IPS DF 4.7 (cell line): Measurements from ENCODE around the gene RPL10A.

Experiments
- DNase-seq: peaks from one replicate; pipeline ENCODE4 v3.0.0-alpha.2; 2013; ENCODE audit warnings: low spot score; ENCODE audit errors: extremely low read depth

The RPL10A gene

DNA sequence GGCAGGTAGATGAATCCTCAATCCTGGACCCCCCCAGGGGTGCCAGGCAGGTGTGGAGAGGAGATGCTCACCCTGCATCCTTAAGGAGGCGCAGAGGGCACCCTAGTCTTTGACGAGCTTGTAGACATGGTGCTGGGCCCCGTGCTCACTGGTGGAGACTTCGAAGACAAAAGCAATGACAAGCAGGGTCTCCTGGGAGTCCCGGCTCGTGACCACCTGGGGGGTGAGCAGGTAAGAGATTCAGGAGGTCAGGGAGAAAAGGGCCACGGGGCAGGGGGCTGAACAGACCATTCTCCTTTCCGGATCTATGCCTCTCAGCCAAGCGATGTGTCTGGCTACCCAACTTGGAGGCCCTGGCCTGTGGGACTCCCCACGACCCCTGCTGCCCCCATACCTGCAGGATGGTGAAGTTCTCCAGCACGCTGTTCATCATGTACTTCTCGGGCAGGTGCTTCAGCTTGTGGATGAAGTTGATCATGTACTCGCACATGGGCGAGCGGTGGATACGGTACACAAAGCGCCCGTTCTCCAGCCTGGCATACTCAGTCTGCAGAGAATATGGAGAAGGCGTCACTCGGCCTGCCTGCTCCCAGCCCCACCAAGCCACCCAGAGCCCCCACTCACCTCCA, 6.9 kb downstream of the RPL10A start:
- DNase-seq, result no peak

DNA sequence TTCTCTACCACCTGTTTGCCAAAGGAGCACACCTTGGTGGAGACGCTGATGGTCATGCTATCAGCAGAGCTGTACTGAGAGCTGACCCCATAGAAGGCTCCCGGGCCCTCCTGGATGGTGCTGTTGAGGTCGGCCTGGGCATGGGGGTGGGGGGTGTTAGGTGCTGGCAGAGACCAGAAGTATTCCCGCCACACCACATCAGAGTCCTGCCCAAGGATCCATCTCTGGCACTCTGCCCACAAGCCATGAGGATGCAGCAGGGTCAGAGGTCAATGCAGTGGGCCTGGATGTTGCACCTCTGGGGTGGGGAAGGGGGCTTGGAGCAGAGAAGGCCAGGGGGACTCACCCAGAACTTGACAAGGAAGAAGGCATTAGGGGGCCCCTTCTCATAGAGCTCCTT, 7.4 kb downstream of the RPL10A start:
- no peak for DNase-seq

DNA sequence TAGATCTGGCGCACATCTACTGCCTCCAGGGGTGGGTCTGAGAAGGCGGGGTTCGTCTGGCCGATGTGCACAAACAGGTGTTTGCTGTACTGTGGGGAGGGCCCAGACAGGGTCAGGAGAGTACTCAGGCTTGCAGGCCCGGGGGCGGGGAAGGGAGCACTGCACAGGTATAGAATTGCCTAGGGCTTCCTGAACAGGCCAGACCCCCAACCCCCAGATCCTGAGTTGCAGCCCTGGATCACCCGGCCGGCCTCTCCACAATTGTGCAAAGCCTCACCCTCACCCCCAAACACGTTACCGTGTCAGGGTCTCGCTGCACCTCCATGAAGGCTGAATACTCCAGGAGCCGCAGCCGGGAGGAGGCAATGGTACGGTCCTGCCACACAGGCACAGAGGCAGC, 7.8 kb downstream of the RPL10A start:
- DNase-seq, result no peak

DNA sequence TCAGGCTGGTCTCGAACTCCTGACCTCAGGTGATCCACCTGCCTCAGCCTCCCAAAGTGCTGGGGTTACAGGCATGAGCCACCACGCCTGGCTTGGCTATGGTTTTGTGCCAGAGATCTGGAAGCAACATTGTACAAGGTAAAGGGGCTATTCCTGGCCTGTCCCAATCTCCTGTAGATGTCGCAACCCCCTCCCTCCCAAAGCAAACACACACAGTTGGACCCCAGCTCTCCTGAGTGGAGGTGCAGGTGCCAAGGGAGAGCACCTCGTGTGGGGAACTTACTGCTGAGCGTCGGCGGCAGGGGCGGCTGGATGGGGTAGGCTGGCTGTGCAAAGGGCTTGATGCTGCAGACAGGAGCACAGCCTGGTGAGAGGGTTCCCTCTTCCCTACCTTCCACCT, 8.8 kb downstream of the RPL10A start:
- DNase-seq, result no peak

DNA sequence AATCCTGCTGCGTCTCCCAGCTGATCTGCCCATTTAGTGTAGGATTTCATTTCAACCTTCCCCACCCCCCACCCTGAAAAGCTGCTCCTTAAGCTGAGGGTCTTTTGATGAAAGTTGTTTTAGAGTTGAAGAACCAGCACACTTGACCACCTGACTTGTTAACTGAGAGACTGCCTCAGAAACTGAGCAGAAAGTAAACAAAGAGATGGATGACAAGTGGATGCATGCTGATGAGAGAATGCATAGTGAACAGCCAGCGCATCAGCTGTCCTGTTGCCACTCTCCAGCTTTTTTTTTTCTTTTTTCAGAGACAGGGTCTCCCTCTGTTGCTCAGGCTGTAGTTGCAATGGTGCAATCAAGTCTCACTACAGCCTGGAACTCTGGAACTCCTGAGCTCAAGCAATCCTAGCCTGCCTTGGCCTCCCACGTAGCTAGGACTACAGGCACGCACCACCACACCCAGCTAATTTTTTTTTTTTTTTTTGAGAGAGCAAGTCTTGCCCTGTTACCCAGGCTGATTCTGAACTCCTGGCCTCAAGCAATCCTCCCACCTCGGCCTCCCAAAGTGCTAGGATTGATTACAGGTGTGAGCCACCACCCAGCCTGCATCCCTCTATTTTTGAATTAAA, 9.5 kb downstream of the RPL10A start:
- no peak for DNase-seq

DNA sequence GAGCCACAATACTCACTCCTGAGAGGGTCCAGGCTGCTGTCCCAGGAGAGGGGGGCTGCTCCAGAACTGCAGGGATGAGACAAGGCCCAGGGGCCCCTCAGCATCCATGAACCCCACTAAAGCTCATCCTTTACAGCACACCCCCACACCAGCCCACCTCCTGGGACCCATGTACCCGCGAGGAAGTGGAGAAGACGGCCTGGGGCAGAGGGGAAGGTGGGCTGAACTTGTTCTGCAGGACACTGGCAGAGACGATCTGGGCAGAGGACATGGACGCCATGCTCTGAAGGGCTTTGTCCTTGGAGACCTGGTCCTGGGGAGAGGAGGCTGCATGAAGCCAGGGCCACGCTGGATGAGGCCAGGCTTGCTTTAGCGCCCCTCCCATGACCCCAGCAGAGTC, 10.1 kb downstream of the RPL10A start:
- DNase-seq, result no peak

DNA sequence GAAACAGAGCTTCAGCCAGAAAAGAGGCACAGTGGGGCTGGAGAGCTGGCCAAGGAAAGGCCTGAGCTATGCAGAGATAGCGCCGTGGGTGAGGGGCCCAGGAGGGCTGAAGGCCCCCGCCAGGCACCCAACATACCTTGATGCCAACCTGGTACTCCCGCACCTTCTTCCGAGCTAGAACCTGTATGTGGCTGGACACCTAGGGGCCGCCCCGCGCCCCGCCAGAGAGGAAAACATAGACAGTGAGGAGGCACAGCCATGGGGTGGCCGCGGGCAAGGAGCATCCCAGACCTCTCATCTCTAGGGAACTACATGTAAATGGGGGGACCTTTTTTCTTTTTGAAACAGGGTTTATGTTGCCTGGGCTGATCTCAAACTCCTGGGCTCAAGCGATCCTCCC, 12.0 kb downstream of the RPL10A start:
- DNase-seq, result no peak

DNA sequence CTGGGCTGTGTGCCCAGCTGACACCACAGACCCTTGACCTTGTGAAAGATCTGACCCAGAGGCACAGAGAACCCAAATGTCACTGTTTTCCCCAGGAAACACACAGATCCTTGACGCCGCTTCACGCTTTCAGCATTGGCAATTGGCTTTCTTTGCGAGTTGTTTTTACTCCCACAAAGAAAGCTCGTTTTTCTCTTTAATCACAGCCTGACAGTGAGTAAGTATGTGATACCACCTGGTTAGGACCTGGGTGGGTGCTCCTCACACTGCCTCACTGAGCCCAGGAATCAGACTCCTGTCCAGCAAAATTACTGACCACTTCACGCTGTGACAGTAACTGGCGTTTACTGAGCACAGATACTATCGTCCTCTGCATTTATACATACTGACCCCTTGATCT, 13.0 kb downstream of the RPL10A start:
- no peak for DNase-seq

DNA sequence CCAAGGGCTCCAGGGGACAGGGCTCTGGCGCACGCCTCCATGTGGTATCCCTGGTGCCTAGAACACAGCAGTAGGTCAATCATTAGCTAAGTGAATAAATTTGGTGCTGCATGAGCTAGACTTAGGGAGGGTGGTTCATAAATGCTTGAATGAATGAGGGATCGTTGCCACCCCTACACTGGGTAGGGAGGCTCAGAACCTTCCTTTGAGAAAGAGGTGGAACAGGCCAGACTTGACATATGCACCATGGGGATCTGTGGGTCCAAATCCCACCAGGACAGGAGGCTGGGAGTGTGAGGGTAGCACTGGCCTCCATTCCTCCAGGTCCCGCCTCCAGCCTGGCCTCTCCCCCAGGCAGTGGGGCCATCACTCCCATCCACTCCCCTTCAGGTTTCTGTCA, 14.9 kb downstream of the RPL10A start:
- no peak for DNase-seq

DNA sequence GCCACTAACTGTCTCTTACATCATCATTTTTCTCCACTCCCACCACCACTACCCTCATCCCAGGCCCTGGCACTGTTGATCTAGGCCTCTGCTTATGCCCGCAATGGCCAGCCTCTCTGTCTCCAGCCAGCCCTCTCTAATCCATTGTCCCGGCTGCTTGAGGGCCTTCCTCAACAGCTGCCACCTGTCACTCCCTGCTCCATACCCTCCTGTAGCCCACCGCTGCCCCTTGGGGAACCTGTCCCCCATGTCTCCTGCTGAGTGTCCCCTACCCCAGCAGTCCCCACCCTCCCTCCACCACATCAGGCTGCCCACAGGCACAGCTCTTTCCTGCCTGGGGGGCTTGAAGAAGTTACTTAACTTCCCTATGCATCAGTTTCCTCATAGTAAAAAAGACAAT, 15.3 kb downstream of the RPL10A start:
- no peak for DNase-seq

DNA sequence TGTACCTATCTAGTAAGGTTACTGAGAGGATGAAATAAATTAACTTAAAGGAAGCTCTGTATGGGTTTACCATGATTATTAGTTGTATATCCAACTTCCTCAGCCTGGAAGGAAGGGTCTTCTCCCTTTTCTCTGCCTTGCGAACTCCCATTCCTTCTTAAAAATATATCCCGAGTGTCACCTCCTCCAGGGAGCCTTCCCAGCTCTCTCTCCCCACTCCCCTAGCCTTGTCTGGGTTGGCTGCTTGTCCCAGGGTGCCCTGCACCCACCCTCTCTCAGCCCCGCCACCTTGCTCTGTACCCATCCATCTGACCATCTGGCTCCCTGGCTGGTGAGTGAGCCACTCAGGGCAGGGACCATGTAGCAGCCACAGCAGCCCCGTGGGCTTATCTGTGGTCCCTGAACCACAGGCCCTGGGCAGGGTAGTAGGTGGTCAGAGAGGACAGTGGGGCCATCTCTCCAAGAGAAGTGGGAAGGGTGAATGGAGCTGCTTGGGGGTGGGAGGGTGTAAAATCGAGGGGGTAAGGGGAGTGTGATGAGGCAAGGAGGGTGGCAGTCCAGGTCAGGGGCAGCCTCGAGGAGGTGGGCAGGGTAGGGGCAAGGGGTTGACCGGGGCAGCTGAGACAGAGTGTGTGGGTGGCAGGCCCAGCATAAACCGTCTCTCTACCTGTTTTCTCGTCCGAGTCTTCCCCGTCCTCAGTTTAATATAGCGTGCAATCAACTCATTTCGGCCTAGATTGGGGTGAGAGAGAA, 15.9 kb downstream of the RPL10A start:
- DNase-seq, result no peak

DNA sequence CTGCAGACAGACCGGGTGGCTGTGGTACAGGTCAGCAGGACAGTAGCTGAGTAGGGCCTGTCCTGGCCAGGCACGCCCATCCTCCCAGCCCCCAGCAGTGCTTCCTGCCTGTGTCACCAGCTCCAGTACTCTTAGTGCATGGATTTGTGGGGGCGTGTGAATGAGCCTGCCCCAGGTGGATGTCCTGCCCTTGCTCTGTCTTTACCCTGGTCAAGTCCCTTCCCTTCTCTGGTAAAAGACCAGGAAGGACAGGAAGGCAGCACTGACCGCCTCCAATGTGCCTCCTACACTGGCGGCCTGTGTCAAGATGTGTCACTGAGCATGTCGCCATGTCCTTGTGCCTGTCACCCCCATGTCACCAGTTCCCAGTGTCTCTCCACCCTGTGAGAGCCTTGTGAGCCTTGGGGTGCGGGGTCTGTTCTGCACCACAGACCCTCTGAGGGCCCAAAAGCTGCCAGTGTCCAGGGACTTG, 16.8 kb downstream of the RPL10A start:
- DNase-seq, result no peak

DNA sequence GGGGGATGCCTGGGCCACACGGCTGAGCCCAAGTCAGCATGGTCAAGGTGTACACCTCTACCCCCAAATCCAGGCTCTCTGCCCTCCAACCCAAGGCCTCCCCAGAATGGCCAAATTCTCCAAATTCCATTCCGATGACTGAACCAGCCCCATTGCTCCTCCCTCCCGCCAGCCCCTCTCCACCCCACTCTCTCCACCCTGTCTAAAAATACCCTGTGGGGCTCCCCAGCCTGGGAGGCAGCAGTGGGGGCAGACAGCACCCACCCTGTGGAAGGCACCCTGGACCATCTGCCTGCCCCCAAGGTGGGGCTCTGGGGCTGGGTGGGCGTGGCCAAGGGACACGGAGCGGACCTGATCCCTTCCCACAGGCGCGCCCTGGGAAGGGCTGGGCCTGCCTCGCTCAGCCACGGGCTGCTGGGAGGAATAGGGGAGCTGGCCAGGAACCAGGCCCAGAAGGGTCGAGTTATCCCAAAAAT, 17.2 kb downstream of the RPL10A start:
- no peak for DNase-seq

DNA sequence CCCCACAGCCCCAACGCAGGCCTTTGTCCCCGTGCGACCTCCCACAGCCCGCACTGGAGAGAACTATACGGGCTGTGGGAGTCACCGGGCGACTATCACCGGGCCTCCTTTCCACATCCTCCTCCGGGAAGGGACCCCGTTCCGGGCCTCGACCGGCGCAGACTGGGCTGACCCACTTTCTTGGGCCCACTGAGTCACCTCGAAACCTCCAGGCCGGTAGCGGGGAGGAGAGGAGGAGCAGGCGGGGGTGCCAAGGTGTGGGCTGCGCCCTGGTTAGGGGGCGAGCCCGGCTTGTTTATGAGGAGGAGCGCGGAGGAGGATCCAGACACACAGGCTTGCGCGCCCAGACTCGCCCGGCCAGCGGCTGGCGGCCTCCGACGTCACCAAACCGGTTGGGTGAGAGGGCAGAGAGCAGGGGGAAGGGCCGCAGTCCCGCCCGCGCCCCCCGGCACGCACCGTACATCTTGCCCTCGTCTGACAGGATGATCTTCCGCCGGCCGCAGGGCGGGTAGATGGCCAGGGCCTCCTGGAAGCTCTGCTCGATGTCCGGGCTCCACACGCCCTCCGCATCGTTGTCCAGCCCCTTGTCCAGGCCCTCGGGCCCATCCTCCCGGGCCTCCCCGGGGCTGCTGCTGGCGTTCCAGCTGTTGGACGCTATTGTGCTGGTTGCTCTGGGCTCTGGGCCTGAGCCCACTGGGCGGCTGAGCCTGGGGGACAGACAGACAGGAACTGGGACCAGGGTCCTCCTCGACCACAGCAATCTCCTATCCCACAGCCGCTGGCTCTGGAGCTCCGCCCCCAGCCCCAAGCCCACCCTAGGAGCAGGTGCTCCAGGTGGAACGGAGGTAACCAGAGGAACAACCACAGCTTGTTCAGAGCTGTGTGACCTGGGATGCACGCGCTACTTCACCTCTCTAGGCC, 18.1 kb downstream of the RPL10A start:
- DNase-seq, result no peak

DNA sequence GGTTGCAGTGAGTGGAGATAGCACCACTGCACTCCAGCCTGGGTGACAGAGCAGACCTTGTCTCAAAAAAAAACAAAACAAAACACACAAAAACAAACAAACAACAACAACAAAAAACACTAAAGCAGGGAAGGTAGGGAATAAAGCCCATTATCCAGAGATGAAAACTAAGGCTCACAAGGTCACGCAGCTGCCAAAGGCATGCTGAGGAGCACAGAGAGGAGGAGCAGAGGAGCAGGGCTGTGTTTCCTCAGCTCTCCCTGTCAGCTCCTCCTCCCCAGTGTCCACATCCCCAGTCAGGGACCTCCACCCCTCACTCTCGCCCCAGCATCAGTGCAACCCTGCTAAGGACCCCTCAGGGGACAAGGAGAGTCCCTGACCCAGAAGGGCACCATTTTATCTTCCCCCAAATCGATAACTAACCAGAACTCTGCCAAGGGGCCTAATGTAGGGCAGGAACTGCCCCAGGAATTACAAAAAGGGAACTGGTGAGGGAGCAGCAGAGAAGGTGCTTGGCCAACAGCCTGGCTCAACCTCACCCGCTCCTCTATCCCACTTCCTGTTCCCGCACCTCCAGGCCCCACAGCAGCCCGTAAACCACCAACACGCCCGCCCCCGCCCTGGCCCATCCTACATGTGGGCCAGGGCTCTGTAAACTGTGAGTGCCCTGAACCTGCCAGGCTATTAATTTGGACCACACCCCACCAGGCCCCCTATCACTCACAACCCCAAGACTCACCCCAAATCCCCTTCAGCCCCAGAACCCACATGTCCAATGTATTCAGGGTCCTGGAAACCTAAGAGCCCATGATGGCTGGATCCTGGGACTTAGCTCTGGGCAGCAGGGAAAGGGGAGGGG, 19.7 kb downstream of the RPL10A start:
- DNase-seq, result no peak

DNA sequence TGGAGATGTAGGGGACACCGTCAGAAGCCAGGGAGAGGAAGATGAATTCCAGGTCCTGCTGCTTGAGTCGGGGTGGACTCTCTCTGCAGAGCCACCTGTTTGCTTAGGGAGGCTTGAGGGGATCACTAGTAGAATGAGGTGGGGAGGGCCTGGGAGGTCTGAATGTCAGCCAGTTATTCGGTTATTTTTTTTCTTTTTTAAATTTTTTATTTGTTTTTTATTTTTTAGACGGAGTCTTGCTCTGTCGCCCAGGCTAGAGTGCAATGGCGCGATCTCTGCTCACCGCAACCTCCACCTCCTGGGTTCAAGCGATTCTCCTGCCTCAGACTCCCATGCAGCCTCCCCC, 20.3 kb downstream of the RPL10A start:
- no peak for DNase-seq

DNA sequence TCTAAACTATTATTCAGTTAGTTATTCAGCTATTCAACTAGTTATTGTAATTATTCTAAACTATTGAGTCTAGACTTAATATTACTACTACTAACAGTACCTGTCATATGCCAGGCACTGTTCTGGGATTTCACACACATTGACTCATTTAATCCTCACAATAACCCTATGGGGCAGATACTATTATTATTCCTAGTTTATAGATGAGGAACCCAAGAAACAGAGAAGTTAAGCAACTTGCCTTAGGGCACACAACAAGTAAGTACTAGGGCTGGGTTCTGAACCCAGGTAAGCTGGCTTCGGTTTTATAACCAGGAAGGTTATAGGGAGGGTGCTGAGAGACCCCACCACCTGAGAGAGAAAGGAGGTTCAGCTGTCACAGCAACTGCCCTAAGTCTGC, 20.9 kb downstream of the RPL10A start:
- no peak for DNase-seq

DNA sequence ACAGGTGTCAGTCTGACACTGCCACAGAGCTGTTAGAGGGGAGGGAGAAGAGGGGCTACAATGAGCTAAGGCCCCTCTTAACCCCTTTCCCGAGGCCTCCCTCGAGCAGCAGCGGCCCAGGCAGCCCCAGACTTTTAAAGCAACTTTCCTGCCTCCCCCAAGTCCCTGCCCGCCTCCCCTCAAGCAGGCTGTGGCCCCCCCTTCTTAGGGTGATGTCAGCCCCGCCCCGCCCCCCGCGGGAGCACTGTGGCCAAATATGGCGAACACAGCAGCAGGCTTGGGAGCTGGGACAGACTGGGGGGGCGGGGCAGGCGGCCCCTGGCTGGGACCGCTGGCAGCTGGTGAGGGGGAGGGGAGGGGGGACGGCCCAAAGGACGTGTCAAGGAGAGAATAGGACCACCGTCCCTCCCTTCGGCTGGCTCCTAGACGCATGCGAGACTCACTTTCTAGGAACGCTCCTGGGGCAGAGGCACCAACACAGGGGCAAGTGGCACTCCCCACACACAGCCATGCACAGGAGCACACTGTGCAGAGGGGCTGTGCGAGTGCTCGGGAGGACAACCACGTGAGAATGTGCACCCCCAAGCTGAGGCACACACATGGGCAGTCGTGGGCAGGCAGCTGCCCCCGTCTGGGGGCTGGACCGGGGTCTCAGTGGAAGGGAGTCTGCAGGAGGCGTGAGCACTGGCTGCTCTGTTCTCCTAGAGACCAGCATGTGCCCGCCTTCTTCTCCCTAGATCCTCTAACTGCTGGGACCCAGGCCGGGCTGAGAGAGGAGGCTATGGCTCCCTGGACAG, 22.0 kb downstream of the RPL10A start:
- no peak for DNase-seq

DNA sequence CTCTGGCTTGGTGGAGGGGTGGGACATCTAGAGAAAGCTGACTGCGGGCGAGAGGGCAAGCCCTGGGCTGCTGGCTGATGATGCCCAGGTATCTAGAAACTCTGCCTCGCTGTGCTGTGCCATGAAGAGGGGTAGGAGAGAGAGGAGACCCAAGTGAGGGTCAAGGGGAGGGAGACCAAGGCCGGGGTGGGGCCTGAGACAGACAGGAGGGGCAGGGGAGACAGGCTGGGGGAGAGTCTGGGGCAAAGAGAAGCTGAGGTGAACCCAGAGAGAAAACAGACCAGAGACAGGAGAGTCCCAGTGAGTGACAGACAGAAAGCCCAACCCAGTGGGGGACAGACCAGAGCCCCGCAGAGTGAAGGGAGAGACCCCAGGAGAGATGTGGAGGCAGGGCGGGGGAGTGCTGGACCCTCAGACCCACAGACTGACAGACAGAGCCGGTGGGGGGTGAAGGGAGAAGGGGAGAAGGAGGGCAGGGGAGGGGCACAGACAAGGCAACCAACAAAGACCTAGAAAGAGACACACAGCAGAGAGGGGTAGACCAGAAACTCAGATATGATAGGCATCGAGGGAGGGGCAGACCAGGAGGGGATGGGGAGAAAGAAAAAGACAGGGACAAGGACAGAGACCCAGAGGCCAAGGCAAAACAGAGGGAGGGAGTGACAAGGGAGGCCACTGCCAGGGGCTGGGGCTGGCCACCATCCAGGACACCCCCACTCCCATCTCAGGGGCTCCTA, 22.8 kb downstream of the RPL10A start:
- DNase-seq, result no peak
